ENCODE data around the gene TLR1. TPM values are rescaled to one million over a fixed set of nuclear protein-coding genes. Genes with fewer than 3 reads are reported as not detected.

The TLR1 gene
- total RNA-seq, 4 donors from 2014 or later: 15.7 to 29.7 (median 22.8) TPM

GRCh38 chr4:38749336-38749735 lies 55.3 kb downstream of the TLR1 start:
- WGBS, 2 donors: 48 to 56% methylated on average over 4 of the region's 4 CpGs

GRCh38 chr4:38747629-38748028 lies 57.0 kb downstream of the TLR1 start:
- Histone ChIP-seq H3K4me3 (no peak overlapping the region), H3K36me3 (no peaks in the 10 kb centered on the region), H3K27ac (no peak overlapping the region), H3K27me3 (no peaks in the 10 kb centered on the region), H3K4me1 (peaks cover 0 to 21% (median 6%) of the 10 kb centered on the region in 4 donors), H3K9me3 (peaks cover 0 to 6% (median 0%) of the 10 kb centered on the region in 4 donors)
- DNase-seq (ENCODE audit: low spot score in 2 of 2): no peak
- TF ChIP-seq POLR2A (IDR thresholded peaks at IDR 0.05): no peak

More at GRCh38 chr4:38749336-38749735, 55.3 kb downstream of the TLR1 start:
- Histone ChIP-seq H3K27ac (no peak overlapping the region), H3K4me3 (no peak overlapping the region), H3K36me3 (no peaks in the 10 kb centered on the region), H3K4me1 (peaks cover 0 to 29% (median 8%) of the 10 kb centered on the region in 4 donors), H3K27me3 (no peaks in the 10 kb centered on the region), H3K9me3 (peaks cover 0 to 6% (median 0%) of the 10 kb centered on the region in 4 donors)
- DNase-seq (ENCODE audit: low spot score in 2 of 2): no peak
- TF ChIP-seq POLR2A (IDR thresholded peaks at IDR 0.05) (no peak), CTCF (IDR thresholded peaks at IDR 0.05) (no peak), EP300 (IDR thresholded peaks at IDR 0.05) (no peak)

Small RNA genes lying within 50 kb of the gene (small RNA-seq; reads per million reads assigned to genes)
- not detected for gene RNA5SP158

Other genes with a start within 250 kb of the TLR1 start
- 10 to 100 TPM; 36.3 to 70.1 (median 38.4) TPM for gene KLF3, start 140.6 kb downstream of the TLR1 start, total RNA-seq
- gene TLR10, start 21.8 kb downstream of the TLR1 start, total RNA-seq: under 1 TPM in 2 of 4 donors, not detected in 2; under 0.01 to 0.22 TPM
- gene TLR6, start 52.0 kb upstream of the TLR1 start, total RNA-seq: 1 to 10 TPM; 4.2 to 8.6 (median 5.2) TPM
- gene FAM114A1, start 63.0 kb upstream of the TLR1 start, total RNA-seq: 100 to 1,000 TPM in 2 of 4 donors, 10 to 100 TPM in 2; 70.4 to 111 (median 98.2) TPM
- 1 to 10 TPM in 1 of 4 donors, under 1 TPM in 1, not detected in 2; 0.66 to 8.6 TPM for gene TMEM156, start 227.6 kb upstream of the TLR1 start, total RNA-seq

All from tibial nerve (tissue), 4 donors.